Lung (tissue), 13 donors: ENCODE results near the gene SPINT2. TPM values are rescaled to one million over a fixed set of nuclear protein-coding genes. Genes with fewer than 3 reads are reported as not detected.
A peak's percentile ranks its signal among the peaks of the same experiment; 100 is the strongest.
"Not testable (repeated sequence)": the region's sequence is repeated elsewhere in the genome, so short reads cannot be mapped to it uniquely, and the experiment has no call there.

Experiments
- ATAC-seq: fragments of 200-7000 bp; cut with Tn5 transposase; one replicate; pipeline ENCODE4 v1.9.1; 2020; ENCODE audit warnings: moderate number of reproducible peaks; ENCODE audit not compliant: insufficient read depth, low FRiP score
- DNase-seq, 3 donors: peaks; one replicate each; pipeline ENCODE4 v3.0.0-alpha.2; 2013 to 2017
- H3K27ac ChIP-seq, 2 donors: one replicate each; pipeline ENCODE4 v1.5.1; 2013; ENCODE audit warnings: mild to moderate bottlenecking in 2 of 2, moderate library complexity in 2 of 2, control low read depth in 1 of 2, inconsistent platforms in 1 of 2, low read depth in 1 of 2, low read length in 1 of 2
- H3K27me3 ChIP-seq, 3 donors: one replicate each; pipeline ENCODE4 v1.5.1; 2013; ENCODE audit warnings: low read length in 2 of 3; ENCODE audit not compliant: control insufficient read depth in 3 of 3, insufficient read depth in 3 of 3
- H3K36me3 ChIP-seq, 4 donors: one replicate each; pipeline ENCODE4 v1.5.1; 2013; ENCODE audit warnings: low read length in 4 of 4, mild to moderate bottlenecking in 1 of 4, moderate library complexity in 1 of 4; ENCODE audit not compliant: control insufficient read depth in 4 of 4, insufficient read depth in 4 of 4
- H3K4me1 ChIP-seq, 5 donors: one replicate each; pipeline ENCODE4 v1.5.1; 2013; ENCODE audit warnings: low read length in 5 of 5, mild to moderate bottlenecking in 2 of 5, moderate library complexity in 1 of 5; ENCODE audit not compliant: control insufficient read depth in 5 of 5, insufficient read depth in 5 of 5
- H3K4me3 ChIP-seq: one replicate; pipeline ENCODE4 v1.5.1; 2013; ENCODE audit warnings: mild to moderate bottlenecking, control low read depth, moderate library complexity
- H3K9ac ChIP-seq, 2 donors: one replicate each; pipeline ENCODE4 v1.5.1; 2013; ENCODE audit warnings: low read length in 2 of 2, control low read depth in 1 of 2; ENCODE audit not compliant: insufficient read depth in 1 of 2
- H3K9me3 ChIP-seq, 4 donors: one replicate each; pipeline ENCODE4 v1.5.1; 2013; ENCODE audit warnings: low read length in 3 of 4, mild to moderate bottlenecking in 1 of 4, moderate library complexity in 1 of 4; ENCODE audit not compliant: control insufficient read depth in 4 of 4, insufficient read depth in 3 of 4
- WGBS, 2 donors: extraction: QIAGEN DNeasy Blood & Tissue Kit; methylation state at CpG; one replicate each; pipeline ENCODE4 v1.1.7; 2013; 5-methylcytosine and 5-hydroxymethylcytosine counted together
- polyA plus RNA-seq, 2 donors: library from polyadenylated mRNA; stranded (reverse); fragments of 200-250 nt; gene quantifications; one replicate each; pipeline ENCODE4 v1.2.1, GENCODE V29; 2013
- small RNA-seq: library from RNA; depleted of rRNA; stranded (forward); fragments of <200 nt; gene quantifications from one replicate; pipeline ENCODE3, GENCODE V24; 2014; ENCODE audit warnings: low replicate concordance
- total RNA-seq, 2 donors: library from RNA; depleted of rRNA in 1 of 2; stranded (reverse); fragments of >200 nt in 1 of 2; gene quantifications; one replicate each; pipeline ENCODE4 v1.2.1, GENCODE V29; 2014 to 2021
- TF ChIP-seq, protein P1 (sequence below): IDR thresholded peaks from 2 replicates; pipeline ENCODE4 v1.5.1; 2012; ENCODE audit warnings: mild to moderate bottlenecking; ENCODE audit errors: control extremely low read depth, extremely low read depth
- donor health status: control.
- donor health status: control.
- donor health status: Bipolar disorder and iron deficiency.
- donor health status: healthy.
- donor health status: DM: yes; HTN: yes; CAD: no.

Gene SPINT2
- total and polyA plus RNA-seq, 4 donors = 145 to 259 (median 247) TPM

DNA sequence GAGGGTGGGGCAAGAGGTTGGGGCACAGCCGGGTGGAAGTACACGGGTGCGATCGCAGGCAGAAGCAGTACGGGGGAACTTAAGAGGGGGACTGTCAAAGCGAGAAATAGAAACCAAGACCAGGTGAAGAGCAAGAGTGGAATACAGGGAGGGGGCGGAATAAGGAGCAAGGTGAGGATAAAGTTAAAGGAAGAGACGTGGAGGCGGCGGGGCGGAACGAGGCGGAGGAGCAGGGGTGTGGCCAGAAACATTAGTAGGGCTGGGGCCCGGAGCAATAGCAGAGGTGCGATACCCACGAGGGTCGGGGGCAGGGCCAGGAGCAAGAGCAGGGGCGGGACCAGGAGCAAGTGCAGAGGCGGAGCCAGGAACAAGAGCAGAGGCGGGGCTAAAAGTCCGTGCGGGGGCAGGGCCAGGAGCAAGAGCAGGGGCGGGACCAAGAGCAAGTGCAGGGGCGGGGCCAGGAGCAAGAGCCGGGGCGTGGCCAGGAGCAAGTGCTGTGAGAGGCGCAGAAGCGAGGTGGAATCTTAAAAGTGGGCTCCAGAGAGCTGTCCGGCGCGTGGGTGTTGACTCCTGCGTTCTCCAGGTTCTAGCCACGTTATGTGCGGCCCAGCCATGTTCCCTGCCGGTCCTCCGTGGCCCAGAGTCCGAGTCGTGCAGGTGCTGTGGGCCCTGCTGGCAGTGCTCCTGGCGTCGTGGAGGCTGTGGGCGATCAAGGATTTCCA lies 72.4 kb downstream of the SPINT2 start:
- peaks cover 0 to 8% (median 0%) of the 10 kb centered on the region in 5 donors for H3K4me1 ChIP-seq
- peak overlapping the region in 1 of 2 donors; percentile 49 for H3K9ac ChIP-seq
- peak overlapping the region; percentile 58 for H3K4me3 ChIP-seq
- no peaks in the 10 kb centered on the region for H3K27me3 ChIP-seq
- TF ChIP-seq, protein P1, sequence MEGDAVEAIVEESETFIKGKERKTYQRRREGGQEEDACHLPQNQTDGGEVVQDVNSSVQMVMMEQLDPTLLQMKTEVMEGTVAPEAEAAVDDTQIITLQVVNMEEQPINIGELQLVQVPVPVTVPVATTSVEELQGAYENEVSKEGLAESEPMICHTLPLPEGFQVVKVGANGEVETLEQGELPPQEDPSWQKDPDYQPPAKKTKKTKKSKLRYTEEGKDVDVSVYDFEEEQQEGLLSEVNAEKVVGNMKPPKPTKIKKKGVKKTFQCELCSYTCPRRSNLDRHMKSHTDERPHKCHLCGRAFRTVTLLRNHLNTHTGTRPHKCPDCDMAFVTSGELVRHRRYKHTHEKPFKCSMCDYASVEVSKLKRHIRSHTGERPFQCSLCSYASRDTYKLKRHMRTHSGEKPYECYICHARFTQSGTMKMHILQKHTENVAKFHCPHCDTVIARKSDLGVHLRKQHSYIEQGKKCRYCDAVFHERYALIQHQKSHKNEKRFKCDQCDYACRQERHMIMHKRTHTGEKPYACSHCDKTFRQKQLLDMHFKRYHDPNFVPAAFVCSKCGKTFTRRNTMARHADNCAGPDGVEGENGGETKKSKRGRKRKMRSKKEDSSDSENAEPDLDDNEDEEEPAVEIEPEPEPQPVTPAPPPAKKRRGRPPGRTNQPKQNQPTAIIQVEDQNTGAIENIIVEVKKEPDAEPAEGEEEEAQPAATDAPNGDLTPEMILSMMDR = no peak
- peaks cover 0 to 2% (median 0%) of the 10 kb centered on the region in 4 donors for H3K36me3 ChIP-seq
- peak overlapping the region; percentile 89 to 90 for H3K27ac ChIP-seq
- DNase-seq (peak; percentile 84 to 93 (median 92)), ATAC-seq (peak; percentile 73)
- WGBS, 2 donors = 6 to 7% methylated on average over 37 to 41 of the region's 41 CpGs
- H3K9me3 ChIP-seq = no peaks in the 10 kb centered on the region

GRCh38 chr19:38337360-38337653 lies 72.9 kb downstream of the SPINT2 start:
- no peak for DNase-seq
- Histone ChIP-seq H3K4me1 (peaks cover 0 to 8% (median 0%) of the 10 kb centered on the region in 5 donors), H3K9me3 (no peaks in the 10 kb centered on the region), H3K36me3 (peaks cover 0 to 2% (median 0%) of the 10 kb centered on the region in 4 donors), H3K27me3 (no peaks in the 10 kb centered on the region), H3K9ac (no peak overlapping the region), H3K27ac (peak overlapping the region in 1 of 2 donors; percentile 86), H3K4me3 (no peak overlapping the region)
- ATAC-seq = no peak
- TF ChIP-seq, protein P1 = no peak
- WGBS, 2 donors = 52 to 63% methylated on average over 10 of the region's 10 CpGs

DNA sequence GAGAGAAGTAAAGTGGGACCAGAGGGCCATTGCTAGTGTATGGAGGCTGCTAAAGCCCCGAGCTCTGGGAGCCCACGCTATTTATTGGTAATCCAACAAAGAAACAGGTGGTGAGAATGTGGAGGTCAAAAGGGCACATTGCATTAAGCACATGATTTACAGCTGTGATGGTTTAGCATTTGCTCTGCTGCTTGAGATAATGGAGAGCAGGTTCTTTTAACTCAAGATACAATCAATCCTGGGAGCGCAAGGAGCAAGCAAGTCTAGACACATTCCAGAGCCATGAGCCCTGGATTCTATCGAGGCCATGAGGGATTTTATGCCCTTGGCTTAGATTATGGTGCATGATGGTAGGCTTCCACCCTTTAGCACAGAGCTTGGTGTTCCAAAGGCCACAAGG lies 74.6 kb downstream of the SPINT2 start:
- not testable (repeated sequence) for H3K4me1 ChIP-seq, H3K9ac ChIP-seq, H3K27me3 ChIP-seq, H3K36me3 ChIP-seq, H3K9me3 ChIP-seq, H3K27ac ChIP-seq, H3K4me3 ChIP-seq, DNase-seq, ATAC-seq
- 70 to 75% methylated on average over 4 of the region's 4 CpGs for WGBS, 2 donors

- 98 to 99% methylated on average over 2 of the region's 2 CpGs for WGBS, 2 donors
- Histone ChIP-seq H3K4me1 (peaks cover 0 to 8% (median 0%) of the 10 kb centered on the region in 5 donors), H3K27ac (no peak overlapping the region)
Observed at GRCh38 chr19:38340927-38341326, 76.6 kb downstream of the SPINT2 start.

More at GRCh38 chr19:38340927-38341326, 76.6 kb downstream of the SPINT2 start:
- TF ChIP-seq, protein P1 = no peak
- Histone ChIP-seq H3K27me3 (no peaks in the 10 kb centered on the region), H3K4me3 (no peak overlapping the region), H3K9me3 (no peaks in the 10 kb centered on the region), H3K9ac (no peak overlapping the region), H3K36me3 (peaks cover 0 to 2% (median 0%) of the 10 kb centered on the region in 4 donors)
- ATAC-seq (no peak), DNase-seq (no peak)

Small RNA genes within 50 kb of the gene (small RNA-seq; reads per million reads assigned to genes)
- not detected for gene RF00019

Other genes with a start within 250 kb of the SPINT2 start
- 1 to 10 TPM; 1.3 to 1.7 TPM for gene DPF1, start 40.4 kb upstream of the SPINT2 start, total RNA-seq
- 1 to 10 TPM in 1 of 2 donors, not detected in 1; 1.4 TPM for gene DPF1, start 40.4 kb upstream of the SPINT2 start, polyA plus RNA-seq
- gene PPP1R14A, start 8.2 kb upstream of the SPINT2 start, total RNA-seq = 100 to 1,000 TPM in 1 of 2 donors, 10 to 100 TPM in 1; 12.4 to 124 TPM
- 100 to 1,000 TPM in 1 of 2 donors, 10 to 100 TPM in 1; 80.9 to 166 TPM for gene PPP1R14A, start 8.2 kb upstream of the SPINT2 start, polyA plus RNA-seq
- gene C19orf33, start 39.7 kb downstream of the SPINT2 start, total RNA-seq = 10 to 100 TPM; 32.0 to 91.8 TPM
- 100 to 1,000 TPM; 170 to 687 TPM for gene C19orf33, start 39.7 kb downstream of the SPINT2 start, polyA plus RNA-seq
- 10 to 100 TPM; 22.0 to 53.2 TPM for gene YIF1B, start 51.4 kb downstream of the SPINT2 start, total RNA-seq
- gene YIF1B, start 51.4 kb downstream of the SPINT2 start, polyA plus RNA-seq = 100 to 1,000 TPM in 1 of 2 donors, 10 to 100 TPM in 1; 54.2 to 107 TPM
- gene KCNK6, start 55.3 kb downstream of the SPINT2 start, total RNA-seq = 1 to 10 TPM; 3.0 to 9.5 TPM
- 10 to 100 TPM in 1 of 2 donors, 1 to 10 TPM in 1; 7.6 to 10.8 TPM for gene KCNK6, start 55.3 kb downstream of the SPINT2 start, polyA plus RNA-seq
- gene CATSPERG, start 71.3 kb downstream of the SPINT2 start, total RNA-seq = 10 to 100 TPM; 12.3 to 14.0 TPM
- gene CATSPERG, start 71.3 kb downstream of the SPINT2 start, polyA plus RNA-seq = 1 to 10 TPM; 4.5 to 7.6 TPM
- gene PSMD8, start 110.0 kb downstream of the SPINT2 start, total RNA-seq = 100 to 1,000 TPM; 134 to 163 TPM
- 100 to 1,000 TPM in 1 of 2 donors, 10 to 100 TPM in 1; 65.4 to 233 TPM for gene PSMD8, start 110.0 kb downstream of the SPINT2 start, polyA plus RNA-seq
- gene GGN, start 123.5 kb downstream of the SPINT2 start, total RNA-seq = under 1 TPM; 0.17 to 0.61 TPM
- under 1 TPM; 0.33 to 0.44 TPM for gene GGN, start 123.5 kb downstream of the SPINT2 start, polyA plus RNA-seq
- gene SPRED3, start 124.1 kb downstream of the SPINT2 start, total RNA-seq = 1 to 10 TPM in 1 of 2 donors, under 1 TPM in 1; 0.09 to 2.6 TPM
- gene SPRED3, start 124.1 kb downstream of the SPINT2 start, polyA plus RNA-seq = 1 to 10 TPM; 1.2 to 1.4 TPM
- 10 to 100 TPM; 13.1 to 22.0 TPM for gene FAM98C, start 138.5 kb downstream of the SPINT2 start, total RNA-seq
- 10 to 100 TPM; 19.8 to 20.6 TPM for gene FAM98C, start 138.5 kb downstream of the SPINT2 start, polyA plus RNA-seq
- 10 to 100 TPM in 1 of 2 donors, 1 to 10 TPM in 1; 4.5 to 12.9 TPM for gene RASGRP4, start 161.6 kb downstream of the SPINT2 start, total RNA-seq
- 10 to 100 TPM in 1 of 2 donors, 1 to 10 TPM in 1; 3.5 to 39.0 TPM for gene RASGRP4, start 161.6 kb downstream of the SPINT2 start, polyA plus RNA-seq
- 1 to 10 TPM; 2.9 to 5.2 TPM for gene RYR1, start 169.1 kb downstream of the SPINT2 start, total RNA-seq
- gene RYR1, start 169.1 kb downstream of the SPINT2 start, polyA plus RNA-seq = 1 to 10 TPM; 2.8 to 7.6 TPM